Brain pericyte (primary cell): ENCODE measurements around the gene ESRRG.

Experiments
- DNase-seq: peaks from one replicate; pipeline ENCODE4 v3.0.0-alpha.2; 2012; ENCODE audit warnings: low read depth, low spot score

Gene ESRRG

GRCh38 chr1:216518844-216519627 is 204.2 kb downstream of the ESRRG start:
- no peak for DNase-seq

DNA sequence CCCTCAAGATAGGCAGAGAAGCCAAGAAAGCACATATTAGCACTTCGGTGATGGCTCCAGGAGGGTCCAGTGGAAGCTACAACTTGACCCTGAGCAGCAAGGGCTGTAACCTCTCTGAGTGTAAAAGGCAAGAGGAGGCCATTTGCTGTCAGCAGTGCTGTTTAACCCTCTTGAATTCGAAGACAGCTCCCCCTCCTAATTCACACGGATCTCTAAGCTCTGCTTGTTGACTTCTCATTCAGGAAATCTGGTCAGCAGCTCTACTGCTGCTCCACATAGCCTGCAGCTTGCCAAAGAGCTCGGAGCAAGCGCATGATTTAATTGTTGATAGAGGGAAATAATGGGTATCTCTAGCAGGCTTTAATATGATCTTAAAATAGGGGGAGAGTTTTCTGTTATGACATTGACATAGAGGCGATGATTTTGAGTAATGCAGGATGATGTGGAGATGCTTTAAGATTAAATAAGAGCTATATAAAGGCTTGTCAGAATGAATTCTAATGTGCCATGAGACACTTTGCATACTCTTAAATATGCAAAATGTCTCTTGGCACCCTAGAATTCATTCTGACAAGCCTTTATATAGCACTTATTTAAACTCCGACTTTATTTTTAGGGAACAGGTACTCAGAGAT is 220.6 kb downstream of the ESRRG start:
- no peak for DNase-seq

- no peak for DNase-seq
Measured at GRCh38 chr1:216500273-216500967, 222.8 kb downstream of the ESRRG start.

- DNase-seq = no peak
Measured at GRCh38 chr1:216499581-216500272, 223.5 kb downstream of the ESRRG start.

- no peak for DNase-seq
Measured at GRCh38 chr1:216498277-216498676, 225.0 kb downstream of the ESRRG start.

DNA sequence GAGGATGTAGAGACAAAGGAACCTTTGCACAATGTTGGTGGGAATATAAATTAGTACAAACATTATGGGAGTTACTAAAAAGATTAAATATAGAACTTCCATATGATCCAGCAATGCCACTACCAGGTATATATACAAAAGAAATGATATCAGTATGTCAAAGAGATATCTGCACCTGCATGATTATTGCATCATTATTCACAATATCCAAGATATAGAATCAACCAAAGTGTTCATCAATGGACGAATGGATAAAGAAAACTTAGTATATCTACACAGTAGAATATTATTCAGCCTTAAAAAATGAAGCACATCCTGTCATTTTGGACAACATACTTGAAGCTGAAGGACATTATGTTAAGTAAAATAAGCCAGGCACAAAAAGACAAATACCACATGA is 238.2 kb downstream of the ESRRG start:
- DNase-seq = no peak

DNA sequence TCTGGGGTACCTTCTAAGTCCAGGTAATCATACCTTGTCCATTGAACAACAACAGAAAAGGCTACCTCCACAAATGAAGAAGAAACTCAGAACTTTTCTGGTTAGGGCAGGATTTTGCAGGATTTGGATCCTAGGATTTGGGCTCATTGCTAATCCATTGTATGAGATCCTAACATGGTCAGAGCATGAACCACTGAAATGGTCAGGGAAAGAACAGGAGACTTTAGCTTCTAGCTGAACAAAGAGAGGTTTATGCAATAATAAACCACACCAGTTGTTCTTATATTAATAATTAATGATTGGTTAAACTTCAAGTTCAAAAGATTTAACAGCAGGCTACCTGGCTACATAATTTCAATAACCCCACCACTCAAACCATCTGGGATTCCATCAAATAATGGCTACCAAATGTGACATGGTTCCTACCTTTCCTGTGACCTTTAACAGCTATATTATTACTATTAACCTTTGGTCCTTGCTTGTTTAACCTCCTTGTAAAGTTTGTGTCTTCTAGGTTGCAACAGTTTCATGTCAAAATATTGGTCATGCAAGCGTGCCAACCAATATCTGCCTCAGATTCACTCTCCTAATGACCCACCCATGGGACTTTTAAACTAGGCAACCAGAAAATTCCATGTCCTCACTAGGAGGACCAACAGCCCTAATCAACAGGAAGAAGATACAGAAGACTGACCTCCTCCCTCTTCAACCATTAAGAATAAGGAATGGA is 239.4 kb downstream of the ESRRG start:
- DNase-seq = no peak

DNA sequence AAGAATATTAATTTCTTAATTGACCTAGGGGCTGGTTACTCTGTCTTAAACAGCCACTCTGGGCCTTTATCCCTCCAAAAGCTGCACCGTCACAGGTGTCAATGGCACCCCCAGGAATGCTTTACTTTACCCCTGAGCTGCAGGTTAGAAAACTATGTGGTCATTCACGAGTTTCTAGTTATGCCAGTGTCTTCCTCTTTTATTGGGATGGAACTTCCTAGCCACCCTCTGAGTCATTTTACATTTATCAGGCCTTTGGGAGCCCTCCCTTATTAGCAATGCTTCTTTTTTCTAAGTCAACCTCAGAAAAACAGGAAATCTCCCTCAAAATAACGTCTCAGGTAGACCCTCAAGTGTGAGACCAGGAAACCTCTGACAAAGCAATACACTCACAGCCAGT is 240.6 kb downstream of the ESRRG start:
- DNase-seq = no peak

DNA sequence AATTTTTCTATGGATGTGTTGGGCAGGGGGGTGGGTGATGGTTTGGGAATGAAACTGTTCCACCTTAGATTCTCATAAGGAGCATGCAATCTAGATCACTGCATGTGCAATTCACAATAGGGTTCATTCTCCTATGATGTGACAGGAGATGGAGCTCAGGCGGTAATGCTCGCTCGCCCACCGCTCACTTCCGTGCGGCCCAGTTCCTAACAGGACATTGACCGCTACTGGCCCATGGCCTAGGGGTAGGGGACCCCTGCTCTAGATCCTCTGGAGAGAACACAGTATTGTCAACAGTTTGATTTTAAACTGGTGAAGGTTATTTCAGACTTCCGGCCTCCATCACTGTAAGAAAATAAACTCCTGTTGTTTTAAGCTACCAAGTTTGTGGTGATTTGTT is 245.0 kb downstream of the ESRRG start:
- no peak for DNase-seq

DNA sequence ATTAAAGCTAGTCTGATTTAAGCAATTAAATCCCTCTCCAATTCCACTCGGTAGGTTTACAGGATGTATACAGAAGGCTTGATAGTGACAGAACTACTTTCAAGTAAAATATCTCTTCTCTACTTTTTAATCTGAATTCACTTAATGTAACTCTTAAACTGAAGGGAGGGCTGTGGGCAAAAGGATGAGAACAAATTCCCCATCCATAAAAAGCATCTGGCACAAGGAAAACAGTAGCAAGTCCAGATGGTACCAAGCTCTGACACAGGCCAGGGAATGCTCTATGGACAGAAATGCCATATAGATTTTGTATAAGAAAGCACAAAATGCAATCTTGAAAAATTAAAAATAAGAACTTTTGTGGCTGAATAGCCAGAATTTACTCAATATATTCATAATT is 246.9 kb downstream of the ESRRG start:
- DNase-seq = no peak

DNA sequence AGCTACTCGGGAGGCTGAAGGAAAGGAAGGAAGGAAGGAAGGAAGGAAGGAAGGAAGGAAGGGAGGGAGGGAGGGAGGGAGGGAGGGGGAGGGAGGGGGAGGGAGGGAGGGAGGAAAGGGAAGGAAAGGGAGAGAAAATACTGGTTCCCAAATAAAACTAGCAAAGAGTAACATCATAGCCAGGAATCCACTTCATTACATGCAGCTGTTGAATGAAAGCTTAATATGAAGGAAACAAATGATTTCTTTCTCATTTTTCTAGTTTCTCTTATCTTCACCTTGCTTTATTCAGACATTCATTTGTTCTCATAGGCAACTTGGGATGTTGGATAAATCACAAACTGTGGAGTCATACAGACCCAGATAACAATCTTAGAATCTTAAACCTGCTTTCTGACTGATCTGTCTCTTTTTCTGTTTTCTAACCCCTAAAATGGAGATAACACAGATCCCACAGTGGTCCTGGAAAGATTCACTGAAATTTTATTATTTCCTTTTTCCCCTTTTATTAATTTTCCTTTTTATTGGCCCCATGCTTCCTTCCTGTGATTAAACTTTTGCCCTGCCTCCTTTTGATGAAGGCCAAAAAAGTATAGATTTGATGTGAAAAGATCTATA is 247.5 kb downstream of the ESRRG start:
- DNase-seq = no peak

DNA sequence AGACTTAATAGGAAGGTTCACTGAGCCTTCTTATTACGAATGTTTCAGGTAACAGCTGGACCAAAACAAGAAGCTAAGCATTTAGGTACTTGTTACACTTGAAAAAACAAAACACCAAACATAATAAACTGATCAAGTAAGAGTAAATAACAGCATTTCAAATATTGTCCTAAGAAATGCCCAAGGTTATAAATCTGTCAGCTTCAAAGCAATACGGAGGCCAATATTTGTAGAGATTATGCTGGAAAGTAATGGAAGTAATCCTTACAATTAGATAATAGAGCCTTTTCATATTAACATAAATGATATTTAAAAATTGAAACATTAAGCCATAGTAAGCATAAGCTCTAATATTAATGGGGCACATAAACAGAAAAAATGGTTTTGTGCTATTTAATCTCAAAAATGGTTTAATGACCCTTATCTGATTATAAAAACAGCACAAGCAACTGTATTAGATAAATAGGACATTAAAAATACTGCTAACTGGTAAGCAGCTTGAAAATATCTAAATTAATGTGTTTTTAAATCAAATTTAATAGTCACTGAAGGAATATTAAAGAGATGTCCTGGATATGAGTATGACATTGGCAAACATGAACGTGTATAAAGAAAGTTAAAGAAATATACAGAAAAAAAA is 256.9 kb downstream of the ESRRG start:
- no peak for DNase-seq

DNA sequence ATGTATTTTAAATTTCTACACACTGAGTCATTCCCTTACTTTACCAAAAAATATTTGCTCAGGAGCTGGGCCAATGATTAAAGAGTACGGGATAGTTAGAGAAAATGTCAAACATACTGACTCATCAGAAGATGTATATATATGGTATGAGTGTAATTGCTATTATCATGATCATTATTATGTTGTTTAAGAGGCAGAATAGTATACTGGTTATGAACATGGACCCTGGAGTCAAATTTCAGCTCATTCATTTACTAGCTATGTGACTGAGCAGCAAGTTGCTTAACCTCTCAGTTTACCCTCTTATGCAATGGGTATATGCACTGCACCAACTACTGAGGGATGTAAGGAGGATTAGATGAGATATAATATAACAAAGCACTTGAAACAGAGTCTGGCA is 258.7 kb downstream of the ESRRG start:
- DNase-seq = no peak

GRCh38 chr1:216462066-216462775 is 261.0 kb downstream of the ESRRG start:
- DNase-seq = no peak

DNA sequence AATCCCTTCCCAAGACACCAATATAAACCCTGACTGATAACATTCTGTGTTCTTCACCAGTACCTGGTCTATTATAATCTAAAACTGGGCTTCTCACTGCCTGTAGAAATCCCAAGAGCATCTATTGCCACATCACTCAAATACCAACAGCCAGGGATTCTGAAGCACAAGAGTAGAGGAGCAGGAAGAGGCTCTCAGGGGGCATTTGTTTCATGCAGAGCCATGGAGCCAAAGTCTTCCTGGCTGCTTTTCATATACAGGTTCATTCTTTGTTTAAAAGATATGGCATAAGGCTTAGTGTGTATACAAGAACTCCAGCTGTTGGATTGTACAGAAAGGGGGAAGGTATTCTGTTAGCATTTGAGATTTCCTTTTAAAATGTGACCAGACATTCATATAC is 261.8 kb downstream of the ESRRG start:
- DNase-seq = no peak

GRCh38 chr1:216459651-216460207 is 263.5 kb downstream of the ESRRG start:
- no peak for DNase-seq

DNA sequence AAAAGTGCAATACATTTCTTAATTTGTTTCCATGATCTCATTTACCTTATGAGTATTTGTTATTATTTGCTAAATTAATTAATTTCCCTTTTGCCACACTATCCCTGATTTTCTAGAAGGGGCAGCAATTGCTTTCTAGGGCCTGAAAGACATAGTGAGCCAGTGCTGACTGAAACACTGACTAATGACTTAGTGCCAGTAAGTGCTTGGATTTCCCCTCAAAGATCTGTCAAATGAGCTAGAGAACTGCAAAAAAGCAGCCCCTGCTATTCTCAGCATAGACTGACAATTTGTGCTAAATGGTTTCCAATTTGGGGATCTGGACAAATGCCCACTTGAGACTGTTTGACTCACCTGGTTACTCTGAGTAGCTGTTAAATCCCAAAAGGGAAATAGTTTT is 264.4 kb downstream of the ESRRG start:
- DNase-seq = no peak

DNA sequence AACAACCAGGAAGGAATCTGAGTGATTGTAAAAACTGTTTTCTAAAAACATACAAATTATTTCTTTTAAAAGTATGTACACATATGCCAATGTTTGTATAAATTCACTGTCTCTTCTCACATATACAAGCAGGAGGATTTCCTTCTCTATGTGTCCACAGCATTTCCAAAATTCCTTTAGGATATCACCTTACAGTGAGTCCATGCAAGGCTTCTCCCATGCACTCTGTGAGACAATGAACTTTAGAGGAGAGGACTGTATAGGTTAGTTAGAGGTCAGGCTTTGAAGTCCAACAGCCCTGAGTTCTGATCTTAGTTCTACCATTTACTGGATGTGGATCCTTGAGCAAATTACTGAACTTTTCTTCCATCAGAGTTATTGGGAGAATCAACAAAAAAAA is 265.9 kb downstream of the ESRRG start:
- no peak for DNase-seq

- peak; percentile 39 for DNase-seq
Measured at GRCh38 chr1:216456682-216457081, 266.5 kb downstream of the ESRRG start.

DNA sequence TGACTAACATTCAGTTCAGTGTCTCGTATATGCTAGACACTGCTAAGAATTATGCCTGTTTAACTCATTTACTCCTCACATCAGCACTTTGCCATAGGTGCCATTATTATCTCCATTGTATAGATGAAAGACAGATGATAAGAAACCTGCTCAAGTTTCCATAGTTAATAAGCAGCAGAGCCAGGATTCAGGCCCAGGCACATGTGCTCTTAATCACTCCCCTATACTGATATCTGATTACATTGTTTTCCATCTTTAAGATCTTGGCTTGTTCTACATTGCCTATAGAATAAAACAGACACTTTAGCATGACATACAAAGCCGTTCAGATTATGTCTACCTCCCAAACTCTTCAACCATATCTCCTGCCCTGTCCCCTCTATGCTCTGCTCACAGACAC is 269.5 kb downstream of the ESRRG start:
- no peak for DNase-seq
